NCI-H510A (cell line): ENCODE measurements around the gene CACNG6.

Experiments used
- DNase-seq: peaks from one replicate; lab custom pipeline; 2025; lab: John Stamatoyannopoulos, UW

The CACNG6 gene

DNA sequence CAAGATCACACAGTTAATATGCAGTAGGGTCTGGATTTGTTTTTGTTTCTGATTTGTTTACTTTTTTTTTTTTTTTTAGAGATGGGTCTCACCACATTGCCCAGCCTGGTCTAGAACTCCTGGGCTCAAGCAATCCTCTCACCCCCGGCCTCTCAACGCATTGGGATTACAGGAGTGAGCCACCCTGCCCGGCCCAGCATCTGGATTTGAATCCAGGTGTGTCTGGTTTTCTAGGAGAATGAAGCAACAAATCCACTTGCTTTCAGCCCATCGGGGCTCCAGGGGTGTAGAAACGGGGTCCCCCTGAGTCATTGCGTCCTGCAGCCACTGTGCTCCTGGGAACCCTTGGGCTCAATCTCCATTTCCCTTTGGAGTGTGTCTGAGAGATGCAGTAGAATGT lies 22.1 kb upstream of the CACNG6 start:
- no peak for DNase-seq

DNA sequence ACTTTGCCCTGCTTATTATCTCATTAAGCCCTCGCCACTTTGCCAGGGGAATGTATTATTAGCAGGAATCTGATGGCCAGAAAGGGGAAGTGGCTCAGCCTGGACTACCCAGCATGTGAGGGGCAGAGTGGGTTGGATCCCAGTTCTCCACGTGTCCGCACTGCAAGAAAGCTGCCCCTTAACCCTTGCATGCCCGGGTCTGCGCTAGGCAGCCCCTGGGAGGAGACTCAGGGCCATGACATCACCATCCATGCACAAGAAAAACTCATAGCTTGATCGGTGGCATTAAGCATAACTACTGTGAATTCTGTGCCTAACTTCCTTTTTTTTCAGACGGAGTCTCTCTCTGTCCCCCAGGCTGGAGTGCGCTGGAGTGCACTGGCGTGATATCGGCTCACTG lies 19.8 kb upstream of the CACNG6 start:
- no peak for DNase-seq

DNA sequence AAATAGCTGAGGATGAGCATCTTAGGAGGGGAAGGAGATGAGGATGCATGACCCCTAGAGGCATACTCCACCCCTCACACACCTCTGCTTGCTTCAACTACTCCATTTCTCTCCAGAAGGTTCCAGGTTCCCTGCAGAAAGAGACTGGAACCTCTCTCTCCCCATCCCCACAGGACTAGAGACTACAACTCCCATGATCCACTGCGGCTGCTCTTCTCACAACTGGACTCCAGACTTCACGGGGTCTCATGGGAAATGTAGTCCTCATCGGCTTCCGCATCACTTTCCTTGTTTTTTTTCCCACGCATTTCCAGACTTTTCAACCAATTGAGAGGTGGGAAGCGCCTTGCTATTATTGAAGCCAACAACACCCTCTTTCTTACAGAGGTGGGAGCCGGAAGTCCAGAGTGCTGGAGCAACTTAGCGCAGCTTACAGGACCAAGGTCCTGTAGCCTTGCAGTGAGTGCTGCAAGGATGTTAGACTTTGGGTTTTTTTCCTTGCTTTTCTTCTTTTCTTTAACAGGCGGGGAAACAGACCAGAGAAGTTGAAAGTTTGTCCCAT lies 13.9 kb upstream of the CACNG6 start:
- DNase-seq = no peak

DNA sequence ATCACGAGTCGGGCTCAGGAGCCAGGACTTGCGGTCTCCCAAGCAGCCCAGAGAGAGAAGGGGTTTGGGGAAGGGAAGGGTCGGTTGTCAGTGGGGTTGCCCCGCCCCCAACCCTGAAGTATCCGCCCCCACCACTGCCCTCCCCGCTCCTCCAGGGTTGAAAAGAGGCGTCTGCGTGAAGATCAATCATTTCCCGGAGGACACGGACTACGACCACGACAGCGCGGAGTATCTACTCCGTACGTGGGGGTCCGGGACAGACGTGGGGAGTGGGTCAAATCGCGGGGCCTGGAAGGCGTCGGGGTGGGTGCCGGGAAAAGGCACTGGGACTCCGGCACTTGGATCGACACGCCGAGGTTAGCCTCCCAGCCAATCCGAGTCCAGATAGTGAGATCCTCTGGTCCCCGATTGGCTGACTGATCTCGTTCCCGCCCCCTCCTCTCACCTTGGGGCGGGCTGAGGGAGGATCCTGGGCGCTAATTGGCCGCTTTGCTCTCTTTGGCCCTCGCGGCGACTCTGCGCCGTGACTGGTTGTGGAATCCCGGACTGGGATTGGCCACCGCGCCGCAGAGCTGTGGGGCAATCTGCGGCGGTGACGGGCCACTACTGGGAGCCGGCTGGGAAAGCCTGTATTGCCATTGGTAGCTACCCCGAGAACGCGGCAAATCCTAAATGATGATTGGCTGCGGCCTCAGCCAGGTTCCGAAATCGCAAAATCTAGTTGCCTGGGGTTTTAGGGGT lies 13.3 kb upstream of the CACNG6 start:
- no peak for DNase-seq

DNA sequence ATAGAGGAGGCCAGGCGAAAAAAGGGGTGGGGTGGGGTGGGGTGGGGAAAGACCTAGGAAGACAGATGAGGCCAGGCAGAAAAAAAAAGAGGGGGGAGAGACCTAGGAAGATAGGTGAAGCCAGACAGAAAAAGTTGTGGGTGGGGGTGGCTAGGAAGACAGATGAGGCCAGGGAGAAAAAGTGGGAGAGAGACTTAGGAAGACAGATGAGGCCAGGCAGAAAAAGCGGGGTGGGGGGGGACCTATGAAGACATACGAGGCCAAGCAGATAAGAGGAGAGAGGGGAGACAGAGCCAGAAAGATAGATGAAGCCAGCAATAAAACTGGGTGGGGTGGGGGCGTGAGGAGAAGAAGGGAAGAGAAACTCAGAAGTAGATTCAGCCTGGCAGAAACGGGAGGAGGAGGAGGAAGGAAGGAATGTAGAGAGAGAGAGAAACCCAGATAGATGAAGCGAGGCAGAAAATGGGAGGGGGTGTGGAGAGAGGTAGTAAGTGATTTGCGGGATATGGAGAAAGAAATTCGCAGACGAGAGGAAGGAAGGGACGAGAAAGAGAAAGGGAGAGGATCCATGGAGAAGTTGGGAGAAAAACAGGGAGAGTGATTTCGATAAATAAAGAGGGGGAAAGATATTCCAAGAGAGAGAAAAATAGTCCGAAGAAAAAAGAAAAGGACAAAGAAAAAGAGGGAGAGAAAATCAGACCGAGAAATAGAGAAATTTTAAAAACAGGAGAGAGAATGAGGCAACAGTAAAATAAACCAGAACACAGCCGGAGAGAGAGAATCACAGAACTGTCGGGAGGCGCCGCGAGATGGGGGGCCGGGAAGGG lies 12.2 kb upstream of the CACNG6 start:
- DNase-seq = no peak

DNA sequence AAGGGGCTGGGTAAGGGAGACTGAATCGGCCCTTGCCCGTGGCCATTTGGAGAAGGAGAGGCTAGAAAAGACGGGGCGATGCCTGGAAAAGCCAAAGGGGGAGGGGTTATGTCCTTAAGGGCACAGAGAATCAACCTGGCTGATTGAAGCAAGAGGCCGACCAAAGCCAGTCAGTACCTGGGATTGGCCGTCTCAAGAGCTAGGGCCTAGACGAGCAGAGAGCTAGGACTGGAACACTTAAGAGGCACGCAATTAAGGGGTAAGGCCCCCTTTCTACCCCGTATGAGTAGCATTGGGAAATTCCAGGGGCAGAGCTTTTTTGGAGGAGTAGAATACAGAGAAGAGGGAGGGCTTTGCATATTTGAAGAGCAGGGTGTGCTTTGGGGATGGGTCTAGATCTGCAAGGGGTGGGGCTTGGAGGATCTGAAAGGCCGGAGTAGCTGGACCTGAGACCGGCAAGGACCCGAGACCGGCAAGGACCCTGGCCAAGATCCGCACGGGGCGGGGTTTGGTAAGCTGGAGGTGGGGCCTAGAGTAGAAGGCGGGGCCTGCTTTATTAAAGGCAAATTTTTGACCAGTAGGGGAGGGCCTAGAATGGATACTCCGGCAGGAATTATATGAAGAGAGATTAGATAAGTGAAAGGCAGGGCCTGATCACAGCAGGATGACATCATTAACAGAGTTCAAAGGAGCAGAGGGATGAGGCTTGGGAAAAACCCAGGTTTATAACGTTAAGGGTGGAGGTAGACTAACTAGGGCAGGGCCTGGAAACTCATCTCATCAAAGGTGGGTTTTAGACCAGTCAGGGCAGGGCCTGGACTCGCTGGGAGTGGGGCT lies 10.7 kb upstream of the CACNG6 start:
- no peak for DNase-seq

DNA sequence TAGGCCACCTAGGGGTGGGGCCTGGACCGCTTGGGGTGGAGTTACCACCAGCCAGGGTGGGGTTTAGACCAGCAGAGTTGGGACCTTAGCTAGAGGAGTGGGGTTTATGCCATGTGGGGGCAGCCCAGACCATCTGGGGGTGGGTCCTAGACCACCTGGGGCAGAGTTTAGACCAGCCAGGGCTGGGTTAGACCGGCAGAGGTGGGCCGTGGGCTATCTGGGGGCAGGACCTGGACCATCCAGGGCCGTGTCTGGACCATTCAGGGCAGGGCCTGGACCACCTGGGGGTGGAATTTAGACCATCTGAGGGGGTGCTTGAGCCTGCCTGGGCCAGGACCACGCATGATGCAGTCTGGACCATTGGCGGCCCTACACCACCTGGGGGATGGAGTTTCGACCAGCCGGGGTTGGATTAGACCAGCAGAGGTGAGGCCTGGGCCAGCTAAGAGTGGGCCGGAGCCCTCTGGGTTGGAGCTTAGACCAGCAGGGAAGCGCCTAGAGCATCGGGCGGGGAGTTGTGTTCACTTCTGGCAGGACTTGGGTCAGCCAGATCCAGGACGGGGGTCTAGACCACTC lies 10.0 kb upstream of the CACNG6 start:
- no peak for DNase-seq

DNA sequence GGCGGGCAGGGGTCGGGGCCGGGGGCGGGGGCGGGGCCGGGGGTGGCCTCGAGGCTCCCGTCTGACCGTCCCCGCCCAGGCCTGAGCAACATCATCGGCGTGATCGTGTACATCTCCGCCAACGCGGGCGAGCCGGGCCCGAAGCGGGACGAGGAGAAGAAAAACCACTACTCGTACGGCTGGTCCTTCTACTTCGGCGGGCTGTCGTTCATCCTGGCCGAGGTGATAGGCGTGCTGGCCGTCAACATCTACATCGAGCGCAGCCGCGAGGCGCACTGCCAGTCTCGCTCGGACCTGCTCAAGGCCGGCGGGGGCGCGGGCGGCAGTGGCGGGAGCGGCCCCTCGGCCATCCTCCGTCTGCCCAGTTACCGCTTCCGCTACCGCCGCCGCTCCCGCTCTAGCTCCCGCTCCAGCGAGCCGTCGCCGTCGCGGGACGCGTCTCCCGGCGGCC lies 9.4 kb upstream of the CACNG6 start:
- no peak for DNase-seq

DNA sequence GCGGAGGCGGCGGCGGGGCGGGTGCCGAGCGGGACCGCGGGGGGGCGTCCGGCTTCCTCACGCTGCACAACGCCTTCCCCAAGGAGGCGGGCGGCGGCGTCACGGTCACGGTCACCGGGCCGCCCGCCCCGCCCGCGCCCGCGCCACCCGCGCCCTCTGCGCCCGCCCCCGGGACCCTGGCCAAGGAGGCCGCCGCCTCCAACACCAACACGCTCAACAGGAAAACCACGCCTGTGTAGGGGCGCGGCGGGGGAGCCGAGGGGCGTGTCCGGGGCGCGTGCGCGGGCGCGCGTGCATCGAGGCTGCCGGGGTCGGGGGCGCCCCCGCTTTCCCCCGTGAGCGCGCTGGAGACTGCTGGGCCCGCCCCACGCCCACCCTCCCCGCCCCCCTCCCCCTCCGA lies 8.8 kb upstream of the CACNG6 start:
- DNase-seq = no peak

DNA sequence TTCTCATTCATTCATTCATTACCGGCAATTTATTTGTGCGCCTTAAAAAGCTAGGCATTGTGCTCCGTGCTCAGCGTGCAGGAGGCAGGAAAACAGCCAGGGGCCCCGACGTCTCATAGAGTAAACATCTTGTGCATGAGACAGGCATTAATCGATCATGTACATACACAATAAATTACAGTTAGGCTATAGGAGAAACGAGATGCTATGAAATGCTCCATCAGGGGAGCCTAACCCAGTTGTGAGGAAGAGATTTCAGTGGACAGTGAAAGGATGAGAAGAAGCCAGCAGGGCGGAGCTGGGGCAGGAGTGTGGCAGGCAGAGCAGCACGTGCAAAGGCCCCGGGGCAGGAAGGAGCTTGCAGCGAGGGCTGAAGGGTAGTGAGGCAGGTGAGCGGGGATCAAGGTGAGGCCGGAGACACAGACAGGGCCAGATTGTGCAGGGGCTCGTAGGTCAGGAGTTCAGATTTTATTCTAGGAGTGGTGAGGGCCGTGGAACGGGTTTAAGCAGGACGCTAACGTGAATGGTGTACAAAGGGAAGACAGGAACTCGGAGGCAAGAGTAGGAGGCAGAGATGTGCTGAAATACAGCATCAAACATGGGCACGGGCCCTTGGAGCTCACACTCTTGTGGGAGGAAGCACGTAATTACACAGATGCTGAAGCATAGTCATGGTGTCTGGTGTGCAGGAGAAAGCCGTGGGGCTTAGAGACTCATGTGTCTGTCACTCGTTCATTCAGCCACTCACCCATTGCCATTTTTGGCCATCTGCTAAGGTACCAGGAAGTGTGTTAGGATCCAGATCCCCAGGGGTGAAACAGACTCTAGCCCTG lies 7.8 kb upstream of the CACNG6 start:
- no peak for DNase-seq

DNA sequence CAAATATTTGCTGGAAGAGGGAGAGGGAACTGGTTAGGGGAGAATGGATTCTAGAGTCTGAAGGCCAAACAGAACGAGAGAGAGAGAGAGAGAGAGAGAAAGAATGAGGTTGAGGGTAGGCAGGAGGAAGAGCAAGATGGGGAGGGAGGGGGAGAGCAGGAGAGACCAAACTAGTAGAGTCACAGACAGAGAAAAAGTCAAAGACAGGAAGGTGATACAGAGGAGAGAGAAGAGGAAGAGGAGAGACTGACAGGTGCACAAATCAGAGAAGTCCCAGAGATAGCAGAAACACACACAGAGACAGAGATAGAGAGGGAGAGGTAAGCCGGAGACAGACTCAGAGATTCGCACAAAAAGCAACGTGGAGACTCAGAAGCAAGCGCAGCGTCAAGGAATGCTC lies 5.6 kb upstream of the CACNG6 start:
- no peak for DNase-seq

DNA sequence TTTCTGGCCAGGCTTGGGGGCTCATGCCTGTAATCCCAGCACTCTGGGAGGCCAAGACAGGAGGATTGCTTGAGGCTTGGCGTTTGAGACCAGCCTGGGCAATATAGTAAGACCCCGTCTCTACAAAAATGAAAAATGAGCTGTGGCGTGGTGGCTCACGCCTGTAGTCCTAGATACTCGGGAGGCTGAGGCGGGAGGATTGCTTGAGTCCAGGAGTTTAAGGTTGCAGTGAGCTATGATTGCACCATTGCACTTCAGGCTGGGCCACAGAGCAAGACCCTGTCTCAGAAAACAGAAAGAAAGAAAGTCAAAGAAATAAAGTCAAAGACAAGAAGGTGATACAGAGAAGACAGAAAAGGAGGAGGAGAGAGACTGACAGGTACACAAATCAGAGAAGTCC lies 2.5 kb upstream of the CACNG6 start:
- no peak for DNase-seq

DNA sequence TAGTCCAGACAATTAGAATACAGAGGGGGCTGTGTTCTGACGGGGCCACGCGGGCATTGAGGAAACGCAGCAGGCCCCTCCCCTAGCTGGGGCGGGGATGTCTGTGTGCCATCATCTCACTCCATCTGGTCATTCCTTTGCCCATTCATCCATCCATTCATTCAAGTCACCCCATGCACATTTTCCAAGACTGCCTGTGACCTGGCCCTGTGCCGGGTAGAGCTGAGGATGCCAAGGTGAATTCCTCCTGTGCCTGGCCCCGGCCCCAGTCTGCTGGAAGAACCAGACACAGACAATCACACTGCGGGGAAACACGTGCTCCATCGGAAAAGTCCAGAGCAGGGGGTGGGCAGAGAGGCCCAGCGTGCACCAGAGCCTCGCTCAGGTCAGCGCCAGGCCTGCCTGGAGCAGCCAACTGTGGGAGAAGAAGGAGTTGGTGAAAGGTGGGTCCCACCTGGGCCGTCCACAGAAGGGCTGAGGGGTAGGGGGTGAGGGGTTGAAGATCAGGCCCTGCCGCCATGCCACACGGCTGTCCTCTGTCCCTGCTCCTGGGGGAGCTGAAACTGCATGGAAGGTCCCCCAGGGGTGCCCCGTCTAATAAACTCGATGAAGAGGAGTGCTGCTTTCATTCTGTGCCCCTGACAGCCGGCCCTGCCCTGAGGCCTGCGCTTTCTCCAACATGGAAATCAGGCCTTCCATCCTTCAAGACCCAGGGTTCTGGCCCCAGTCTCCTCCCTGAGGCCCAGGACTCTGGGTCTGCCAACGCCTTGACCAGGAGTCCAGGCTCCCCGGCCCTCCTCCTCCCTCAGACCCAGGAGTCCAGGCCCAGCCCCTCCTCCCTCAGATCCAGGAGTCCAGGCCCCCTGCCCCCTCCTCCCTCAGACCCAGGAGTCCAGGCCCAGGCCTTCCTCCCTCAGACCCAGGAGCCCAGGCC lies 1.6 kb upstream of the CACNG6 start:
- no peak for DNase-seq

DNA sequence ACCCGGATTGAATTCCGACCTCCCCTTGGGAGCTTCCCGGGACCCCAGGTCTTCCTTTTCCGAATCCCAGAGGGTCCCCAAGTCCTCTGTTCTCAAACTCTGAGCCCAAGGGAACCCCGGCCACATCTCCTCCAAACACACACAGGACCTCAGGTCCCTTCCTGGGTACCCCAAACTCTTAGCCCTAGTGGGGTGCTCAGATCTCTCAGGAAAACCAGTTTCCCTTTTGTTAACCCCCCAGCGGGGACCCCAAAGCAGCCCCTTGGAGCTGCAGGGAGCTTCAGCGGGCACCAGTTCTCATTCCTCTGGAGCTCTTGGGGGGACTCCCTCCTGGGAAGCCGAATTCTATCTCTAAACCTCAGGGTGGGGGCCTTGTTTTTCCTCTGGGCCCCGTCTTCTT lies 774 bp downstream of the CACNG6 start:
- DNase-seq = no peak

DNA sequence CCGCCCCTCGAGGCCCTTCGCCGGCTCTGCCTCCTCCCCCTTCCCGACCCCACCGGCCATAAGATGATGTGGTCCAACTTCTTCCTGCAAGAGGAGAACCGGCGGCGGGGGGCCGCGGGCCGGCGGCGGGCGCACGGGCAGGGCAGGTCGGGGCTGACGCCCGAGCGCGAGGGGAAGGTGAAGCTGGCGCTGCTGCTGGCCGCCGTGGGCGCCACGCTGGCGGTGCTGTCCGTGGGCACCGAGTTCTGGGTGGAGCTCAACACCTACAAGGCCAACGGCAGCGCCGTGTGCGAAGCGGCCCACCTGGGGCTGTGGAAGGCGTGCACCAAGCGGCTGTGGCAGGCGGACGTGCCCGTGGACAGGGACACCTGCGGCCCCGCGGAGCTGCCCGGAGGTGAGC lies 1.4 kb downstream of the CACNG6 start:
- DNase-seq = no peak

DNA sequence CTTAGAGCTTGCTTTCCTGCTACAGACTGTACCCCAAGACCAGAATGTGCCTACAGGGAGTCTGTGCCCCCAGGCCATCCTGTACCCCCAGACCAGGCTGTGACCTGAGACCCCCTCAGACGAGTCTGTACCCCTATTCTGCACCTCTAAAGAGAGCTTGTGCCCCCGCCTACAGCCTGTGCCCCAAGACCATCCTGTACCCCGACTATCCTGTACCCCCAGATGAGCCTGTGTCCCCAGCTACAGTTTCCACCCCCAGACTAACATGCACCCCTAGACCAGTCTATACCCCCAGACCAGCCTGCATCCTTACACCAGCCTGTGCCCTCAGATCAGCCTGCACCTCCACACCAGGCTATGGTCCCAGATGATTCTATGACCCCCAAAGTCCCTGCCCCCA lies 2.0 kb downstream of the CACNG6 start:
- no peak for DNase-seq

DNA sequence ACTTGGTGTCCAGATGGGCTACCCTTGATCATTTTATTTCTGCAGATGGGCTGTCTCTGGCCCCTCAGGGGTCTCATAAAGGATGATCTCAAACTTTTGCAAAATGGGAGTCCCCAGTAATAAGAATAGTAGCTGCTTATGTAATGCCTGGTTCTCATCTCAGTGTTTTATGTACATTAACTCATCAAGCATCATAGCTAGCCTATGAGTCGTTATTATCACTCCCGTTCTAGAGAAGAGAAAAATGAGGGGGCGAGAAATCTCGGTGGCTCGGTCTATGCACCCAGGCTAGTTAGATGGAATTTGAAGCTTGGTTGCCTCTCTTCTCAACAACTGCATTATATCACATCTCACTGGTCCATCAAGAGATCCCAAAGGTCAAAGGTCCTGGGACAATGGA lies 3.4 kb downstream of the CACNG6 start:
- DNase-seq = no peak

DNA sequence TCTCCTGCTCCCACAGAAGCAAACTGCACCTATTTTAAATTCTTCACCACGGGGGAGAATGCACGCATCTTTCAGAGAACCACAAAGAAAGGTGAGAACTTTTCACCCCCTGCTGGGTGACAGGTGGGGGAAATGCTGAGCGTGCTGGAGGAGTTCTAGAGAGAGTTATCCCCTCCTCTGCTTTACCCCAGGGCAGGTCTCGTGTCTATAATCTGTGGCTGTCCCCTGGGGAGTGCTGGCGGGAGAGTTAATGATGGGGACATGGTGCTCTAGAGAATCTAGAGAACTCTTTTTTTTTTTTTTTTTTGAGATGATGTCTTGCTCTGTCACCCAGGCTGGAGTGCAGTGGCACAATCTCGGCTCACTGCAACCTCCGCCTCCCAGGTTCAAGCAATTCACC lies 6.8 kb downstream of the CACNG6 start:
- no peak for DNase-seq

DNA sequence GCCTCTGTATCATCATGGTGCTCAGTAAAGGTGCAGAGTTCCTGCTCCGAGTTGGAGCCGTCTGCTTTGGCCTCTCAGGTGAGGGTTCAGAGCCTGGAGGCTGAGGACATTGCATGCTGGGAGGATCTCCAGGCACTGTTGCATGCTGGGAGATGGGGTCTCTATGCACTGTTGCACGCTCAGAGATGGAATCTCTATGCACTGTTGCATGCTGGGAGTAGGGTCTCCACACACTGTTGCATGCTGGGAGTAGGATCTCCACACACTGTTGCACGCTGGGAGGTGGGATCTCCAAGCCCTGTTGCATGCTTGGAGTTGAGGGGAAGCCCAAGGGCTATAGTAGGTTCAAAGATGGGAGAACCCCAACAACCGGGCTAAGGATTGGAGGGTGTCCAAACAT lies 8.3 kb downstream of the CACNG6 start:
- DNase-seq = no peak

DNA sequence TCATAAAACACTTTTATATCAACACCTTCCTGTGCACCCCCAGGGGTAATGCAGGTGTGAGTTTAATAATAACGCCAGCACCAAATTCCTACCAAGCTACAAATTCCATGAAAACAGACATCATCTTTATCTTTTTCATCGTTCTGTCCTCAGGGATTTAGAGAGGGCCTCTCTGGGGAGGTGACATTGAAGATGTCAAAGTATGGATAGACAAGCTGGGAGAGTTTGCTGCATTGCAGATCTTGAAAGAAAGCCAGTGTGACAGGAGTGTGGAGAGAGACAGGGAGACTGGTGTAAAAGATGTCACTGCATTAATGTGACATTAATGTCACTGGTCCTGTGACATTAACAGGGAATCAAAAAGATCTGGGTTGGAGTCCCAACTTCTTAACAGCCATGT lies 10.1 kb downstream of the CACNG6 start:
- DNase-seq = no peak
